ENCODE data around the gene HNRNPU. TPM values are rescaled to one million over a fixed set of nuclear protein-coding genes. Genes with fewer than 3 reads are reported as not detected.

Gene HNRNPU
- polyA plus RNA-seq, 1 donor from 2014 or later, result 461 TPM

Other genes starting within 250 kb of the HNRNPU start
- 21.1 TPM for gene DESI2, start 211.4 kb downstream of the HNRNPU start, polyA plus RNA-seq (ENCODE audit: insufficient read depth, low read depth, low replicate concordance)
- gene COX20, start 28.9 kb downstream of the HNRNPU start, polyA plus RNA-seq (ENCODE audit: insufficient read depth, low read depth, low replicate concordance), result 32.3 TPM